Calu3 (cell line): ENCODE results near the gene CDH4. TPM values are rescaled to one million over a fixed set of nuclear protein-coding genes. Genes with fewer than 3 reads are reported as not detected.

ENCODE experiments used
- BruUV-seq: library from RNA; stranded (reverse); fragments of 400-500 nt; replicated peaks from 2 replicates; lab custom pipeline; 2021; lab: Mats Ljungman, UMichigan
- CTCF ChIA-PET: fragments of 300-600 bp; sonication (Branson Sonifier 250); formaldehyde crosslinking; loops from one replicate; lab custom pipeline; 2022; ENCODE audit warnings: antibody characterized with exemption; lab: Charles Lee
- DNase-seq: peaks from one replicate; pipeline ENCODE4 v3.0.0; 2022
- H3K27ac Mint-ChIP-seq: one replicate; pipeline ENCODE4 v1.8.0; 2022; ENCODE audit warnings: mixed read lengths; ENCODE audit not compliant: unreplicated experiment
- H3K27me3 Mint-ChIP-seq: one replicate; pipeline ENCODE4 v1.8.0; 2022; ENCODE audit warnings: mixed read lengths; ENCODE audit not compliant: unreplicated experiment
- H3K36me3 Mint-ChIP-seq: one replicate; pipeline ENCODE4 v1.8.0; 2022; ENCODE audit warnings: mild to moderate bottlenecking, moderate library complexity, mixed read lengths; ENCODE audit not compliant: insufficient read depth, unreplicated experiment
- H3K4me1 Mint-ChIP-seq: one replicate; pipeline ENCODE4 v1.8.0; 2022; ENCODE audit warnings: mild to moderate bottlenecking, low read depth, mixed read lengths; ENCODE audit not compliant: unreplicated experiment
- H3K4me3 Mint-ChIP-seq: one replicate; pipeline ENCODE4 v1.8.0; 2022; ENCODE audit warnings: mild to moderate bottlenecking, low read depth, moderate library complexity, mixed read lengths; ENCODE audit not compliant: unreplicated experiment
- H3K9me3 Mint-ChIP-seq: one replicate; pipeline ENCODE4 v1.8.0; 2022; ENCODE audit warnings: low read depth, mixed read lengths; ENCODE audit not compliant: unreplicated experiment
- CTCF ChIP-seq: fragments of 200-600 bp; IDR thresholded peaks from one replicate; pipeline ENCODE4 v1.8.0; 2022; ENCODE audit warnings: antibody characterized with exemption; ENCODE audit not compliant: unreplicated experiment
- intact Hi-C: fragments of 100-400 bp; cut with micrococcal nuclease; formaldehyde crosslinking; loops from one replicate; pipeline ENCODE4 v1.10.0; 2022; ENCODE audit not compliant: unreplicated experiment
- total RNA-seq: library from RNA; stranded (reverse); gene quantifications from 2 replicates; pipeline ENCODE4 v1.2.3, GENCODE V29; 2022

Gene CDH4
- total RNA-seq, 1 experiment from 2014 or later = not detected

- no peak overlapping the region for H3K4me3 Mint-ChIP-seq
- H3K27ac Mint-ChIP-seq = no peak overlapping the region
- H3K27me3 Mint-ChIP-seq = peaks cover 18% of the 10 kb centered on the region
- H3K4me1 Mint-ChIP-seq = no peaks in the 10 kb centered on the region
- no peak for DNase-seq
- BruUV-seq = no TSS peak
- H3K36me3 Mint-ChIP-seq = peaks cover 2% of the 10 kb centered on the region
- CTCF ChIA-PET = no interaction called here
- peaks cover 5% of the 10 kb centered on the region for H3K9me3 Mint-ChIP-seq
- intact Hi-C loops = no loop called here
- TF ChIP-seq CTCF = no peak
Measured at GRCh38 chr20:61300293-61300692, 48.2 kb downstream of the CDH4 start.

GRCh38 chr20:61300709-61301108 is 48.6 kb downstream of the CDH4 start:
- no peaks in the 10 kb centered on the region for H3K36me3 Mint-ChIP-seq
- no peak for TF ChIP-seq CTCF
- intact Hi-C loops = no loop called here
- peaks cover 18% of the 10 kb centered on the region for H3K27me3 Mint-ChIP-seq
- H3K27ac Mint-ChIP-seq = no peak overlapping the region
- no peak for DNase-seq
- H3K4me1 Mint-ChIP-seq = no peaks in the 10 kb centered on the region
- no peak overlapping the region for H3K4me3 Mint-ChIP-seq
- no TSS peak for BruUV-seq
- peaks cover 5% of the 10 kb centered on the region for H3K9me3 Mint-ChIP-seq
- CTCF ChIA-PET = no interaction called here

GRCh38 chr20:61301711-61302525 is 49.9 kb downstream of the CDH4 start:
- no peak overlapping the region for H3K4me3 Mint-ChIP-seq
- no peaks in the 10 kb centered on the region for H3K4me1 Mint-ChIP-seq
- no peak for DNase-seq
- intact Hi-C loops = no loop called here
- no peaks in the 10 kb centered on the region for H3K36me3 Mint-ChIP-seq
- H3K9me3 Mint-ChIP-seq = peaks cover 2% of the 10 kb centered on the region
- H3K27me3 Mint-ChIP-seq = peaks cover 18% of the 10 kb centered on the region
- CTCF ChIA-PET = interaction anchor here (0.6 kb wide), 1 partner anchor 74 kb away, joined by 8 read pairs; no protein-coding TSS in a partner anchor
- no peak for TF ChIP-seq CTCF
- BruUV-seq = no TSS peak
- H3K27ac Mint-ChIP-seq = no peak overlapping the region

- DNase-seq = no peak
- no TSS peak for BruUV-seq
- no peaks in the 10 kb centered on the region for H3K36me3 Mint-ChIP-seq
- H3K4me1 Mint-ChIP-seq = no peaks in the 10 kb centered on the region
- intact Hi-C loops = no loop called here
- no peak overlapping the region for H3K27ac Mint-ChIP-seq
- H3K27me3 Mint-ChIP-seq = peaks cover 13% of the 10 kb centered on the region
- no peak for TF ChIP-seq CTCF
- H3K9me3 Mint-ChIP-seq = peaks cover 2% of the 10 kb centered on the region
- CTCF ChIA-PET = no interaction called here
- H3K4me3 Mint-ChIP-seq = no peak overlapping the region
Measured at GRCh38 chr20:61303217-61303616, 51.2 kb downstream of the CDH4 start.
